A549 (cell line): ENCODE data around the gene NANOS3.

Experiments used
- CTCF ChIP-seq: fragments of >200 bp; sonication (Bioruptor Twin); formaldehyde crosslinking; IDR thresholded peaks from 3 replicates; pipeline ENCODE4 v1.5.1; 2016
- ELK1 ChIP-seq: fragments of 150-350 bp; IDR thresholded peaks from 2 replicates; pipeline ENCODE4 v1.6.1; 2014; ENCODE audit warnings: low read depth, mild to moderate bottlenecking, low read length
- MAFK ChIP-seq: fragments of 450-650 bp; IDR thresholded peaks from 2 replicates; pipeline ENCODE4 v1.6.1; 2014; ENCODE audit not compliant: partially characterized antibody
- RAD21 ChIP-seq, 2 experiments: fragments of >200 bp in 1 of 2; sonication (Bioruptor Twin) in 1 of 2; formaldehyde crosslinking in 1 of 2; IDR thresholded peaks in 1 of 2; conservative IDR thresholded peaks in 1 of 2; 2 replicates in 1 of 2; 3 replicates in 1 of 2; pipeline ENCODE4 v1.6.1; 2012 to 2018; ENCODE audit warnings: inconsistent platforms in 1 of 2

GRCh38 chr19:13881692-13882418 is 4.9 kb downstream of the NANOS3 start:
- TF ChIP-seq ELK1: no peak
- no peak for TF ChIP-seq CTCF
- no peak for TF ChIP-seq MAFK
- no peak for TF ChIP-seq RAD21 (conservative IDR thresholded peaks at IDR 0.05 in 1 of 2, IDR thresholded peaks at IDR 0.05 in 1 of 2)
